ENCODE results near the gene PITPNC1. TPM values are rescaled to one million over a fixed set of nuclear protein-coding genes. Genes with fewer than 3 reads are reported as not detected.
"Not testable (repeated sequence)": the region's sequence is repeated elsewhere in the genome, so short reads cannot be mapped to it uniquely, and the experiment has no call there.

The PITPNC1 gene
- total RNA-seq, 3 donors from 2014 or later: 11.0 to 17.7 (median 14.8) TPM

GRCh38 chr17:67476787-67477335, 99.8 kb downstream of the PITPNC1 start:
- Histone ChIP-seq H3K9me3 (no peaks in the 10 kb centered on the region), H3K27ac (no peak overlapping the region), H3K4me1 (no peaks in the 10 kb centered on the region), H3K4me3 (no peak overlapping the region), H3K36me3 (no peaks in the 10 kb centered on the region), H3K27me3 (no peaks in the 10 kb centered on the region)
- intact Hi-C loops (cut with DNase I; ENCODE audit: low total_unique reads): no loop called here
- TF ChIP-seq CTCF (IDR thresholded peaks at IDR 0.05): no peak
- TF ChIP-seq POLR2A (IDR thresholded peaks at IDR 0.05): no peak
- no peak for TF ChIP-seq POLR2AphosphoS5 (IDR thresholded peaks at IDR 0.05)
- no peak for DNase-seq (ENCODE audit: low spot score in 2 of 2)

GRCh38 chr17:67477687-67478086, 100.6 kb downstream of the PITPNC1 start:
- Histone ChIP-seq H3K4me3 (no peak overlapping the region), H3K4me1 (no peaks in the 10 kb centered on the region), H3K9me3 (no peaks in the 10 kb centered on the region), H3K36me3 (no peaks in the 10 kb centered on the region), H3K27ac (no peak overlapping the region), H3K27me3 (no peaks in the 10 kb centered on the region)
- TF ChIP-seq CTCF (IDR thresholded peaks at IDR 0.05) (no peak), POLR2AphosphoS5 (IDR thresholded peaks at IDR 0.05) (no peak), POLR2A (IDR thresholded peaks at IDR 0.05) (no peak)
- intact Hi-C loops (cut with DNase I; ENCODE audit: low total_unique reads): no loop called here
- DNase-seq (ENCODE audit: low spot score in 2 of 2): no peak

GRCh38 chr17:67478401-67479041, 101.4 kb downstream of the PITPNC1 start:
- intact Hi-C loops (cut with DNase I; ENCODE audit: low total_unique reads): no loop called here
- Histone ChIP-seq H3K4me1 (no peaks in the 10 kb centered on the region), H3K4me3 (no peak overlapping the region), H3K27me3 (no peaks in the 10 kb centered on the region), H3K27ac (no peak overlapping the region), H3K36me3 (no peaks in the 10 kb centered on the region), H3K9me3 (no peaks in the 10 kb centered on the region)
- DNase-seq (ENCODE audit: low spot score in 2 of 2): no peak
- TF ChIP-seq POLR2AphosphoS5 (IDR thresholded peaks at IDR 0.05) (no peak), CTCF (IDR thresholded peaks at IDR 0.05) (no peak), POLR2A (IDR thresholded peaks at IDR 0.05) (no peak)

GRCh38 chr17:67479148-67479547, 102.1 kb downstream of the PITPNC1 start:
- no peak overlapping the region for H3K27ac ChIP-seq
- intact Hi-C loops (cut with DNase I; ENCODE audit: low total_unique reads): no loop called here
- H3K9me3 ChIP-seq: no peaks in the 10 kb centered on the region
- no peaks in the 10 kb centered on the region for H3K27me3 ChIP-seq
- DNase-seq (ENCODE audit: low spot score in 2 of 2): no peak
- no peaks in the 10 kb centered on the region for H3K4me1 ChIP-seq
- no peaks in the 10 kb centered on the region for H3K36me3 ChIP-seq
- no peak overlapping the region for H3K4me3 ChIP-seq
- TF ChIP-seq POLR2A (IDR thresholded peaks at IDR 0.05) (no peak), POLR2AphosphoS5 (IDR thresholded peaks at IDR 0.05) (no peak)

GRCh38 chr17:67480959-67481358, 103.9 kb downstream of the PITPNC1 start:
- H3K27ac ChIP-seq; H3K27me3 ChIP-seq; H3K4me1 ChIP-seq; intact Hi-C loops (cut with DNase I; ENCODE audit: low total_unique reads); DNase-seq (ENCODE audit: low spot score in 2 of 2); H3K9me3 ChIP-seq; H3K36me3 ChIP-seq; H3K4me3 ChIP-seq: not testable (repeated sequence)

- no peaks in the 10 kb centered on the region for H3K36me3 ChIP-seq
- no peak for TF ChIP-seq POLR2A (IDR thresholded peaks at IDR 0.05)
- TF ChIP-seq CTCF (IDR thresholded peaks at IDR 0.05): no peak
- no peak for TF ChIP-seq POLR2AphosphoS5 (IDR thresholded peaks at IDR 0.05)
- intact Hi-C loops (cut with DNase I; ENCODE audit: low total_unique reads): no loop called here
- no peaks in the 10 kb centered on the region for H3K27me3 ChIP-seq
- no peaks in the 10 kb centered on the region for H3K4me1 ChIP-seq
- no peak overlapping the region for H3K27ac ChIP-seq
- DNase-seq (ENCODE audit: low spot score in 2 of 2): no peak
- H3K9me3 ChIP-seq: no peaks in the 10 kb centered on the region
- no peak overlapping the region for H3K4me3 ChIP-seq
Observed at GRCh38 chr17:67481808-67482207, 104.7 kb downstream of the PITPNC1 start.

All from breast epithelium (tissue), 4 donors.